ENCODE data around the gene PTN. TPM values are rescaled to one million over a fixed set of nuclear protein-coding genes. Genes with fewer than 3 reads are reported as not detected.

PTN gene
- total and polyA plus RNA-seq, 10 of the 15 experiments (the other 5 are each of a cell fraction or from before 2014, with no cell fraction given) = 0.09 to 1.2 (median 0.13) TPM; not detected in 7

GRCh38 chr7:137221467-137221866 is 122.1 kb downstream of the PTN start:
- Histone ChIP-seq H3K27ac (ENCODE audit: control insufficient read depth, insufficient read depth) (no peak overlapping the region), H3K4me3 (no peak overlapping the region), H3K9ac (ENCODE audit: control insufficient read depth, insufficient read depth, low read length) (no peak overlapping the region), H4K20me1 (ENCODE audit: control insufficient read depth, insufficient read depth) (no peaks in the 10 kb centered on the region), H2AFZ (ENCODE audit: control insufficient read depth, low read depth, low read length) (no peak overlapping the region), H3K27me3 (replicated peaks in 1 of 2; ENCODE audit: control insufficient read depth in 2 of 2, insufficient read depth in 2 of 2, low read length in 1 of 2) (no peaks in the 10 kb centered on the region), H3K79me2 (ENCODE audit: control insufficient read depth, insufficient read depth, low read length) (no peaks in the 10 kb centered on the region), H3K36me3 (ENCODE audit: control insufficient read depth in 2 of 2, insufficient read depth in 2 of 2, low read length in 1 of 2) (no peaks in the 10 kb centered on the region), H3K4me2 (ENCODE audit: control insufficient read depth, insufficient read depth) (no peak overlapping the region), H3K4me1 (ENCODE audit: control insufficient read depth, insufficient read depth, low read length) (no peaks in the 10 kb centered on the region), H3K9me3 (replicated peaks; ENCODE audit: control insufficient read depth, insufficient read depth, low read length) (no peaks in the 10 kb centered on the region)
- 20% methylated on average over 1 of the region's 3 CpGs for WGBS (ENCODE audit: insufficient coverage, insufficient replicate concordance, low lambda C conversion rate, missing lambda C conversion rate)
- intact Hi-C loops (cut with micrococcal nuclease; ENCODE audit: unreplicated experiment) (no loop called here), in situ Hi-C loops (cut with MboI) (no loop called here)
- ChIA-PET POLR2A (no interaction called here), CTCF (no interaction called here), SMC1A (ENCODE audit: uncharacterized antibody, unreplicated experiment) (no interaction called here), RAD21 (ENCODE audit: unreplicated experiment) (no interaction called here)
- FAIRE-seq (no peak), DNase-seq (ENCODE audit: low read depth, low spot score) (no peak), ATAC-seq (no peak)
- BruUV-seq (replicated peaks) = no TSS peak
- TF ChIP-seq TCF3 (IDR thresholded peaks at IDR 0.05; ENCODE audit: borderline replicate concordance, insufficient read depth, low read depth, low read length) (no peak), CTCF (IDR thresholded peaks at IDR 0.05 in 2 of 3, conservative IDR thresholded peaks at IDR 0.05 in 1 of 3; ENCODE audit: control insufficient read depth in 2 of 3, extremely low read depth in 1 of 3, insufficient read depth in 1 of 3, low read depth in 3 of 3, low read length in 3 of 3) (no peak), GATAD2B (conservative IDR thresholded peaks at IDR 0.05; ENCODE audit: low read depth) (no peak), KDM1A (IDR thresholded peaks at IDR 0.05; ENCODE audit: borderline replicate concordance) (no peak), ZBTB33 (IDR thresholded peaks at IDR 0.05) (no peak), BMI1 (IDR thresholded peaks at IDR 0.05; ENCODE audit: borderline replicate concordance) (no peak), CEBPZ (IDR thresholded peaks at IDR 0.05; ENCODE audit: low read depth, low read length) (no peak), IRF4 (IDR thresholded peaks at IDR 0.05; ENCODE audit: low read depth, low read length) (no peak), WRNIP1 (IDR thresholded peaks at IDR 0.05; ENCODE audit: borderline replicate concordance, low read depth, low read length) (no peak), BACH1 (IDR thresholded peaks at IDR 0.05; ENCODE audit: borderline replicate concordance) (no peak), RB1 (IDR thresholded peaks at IDR 0.05; ENCODE audit: borderline replicate concordance) (no peak), RELB (IDR thresholded peaks at IDR 0.05; ENCODE audit: low read depth) (no peak)
